Thyroid gland (tissue), 4 donors: ENCODE results near the gene HECTD4. TPM values are rescaled to one million over a fixed set of nuclear protein-coding genes. Genes with fewer than 3 reads are reported as not detected.

Experiments
- DNase-seq, 2 donors: peaks; one replicate each; pipeline ENCODE4 v3.0.0-alpha.2; 2019
- H3K27ac ChIP-seq, 3 donors: fragments of 200-600 bp; sonication (generic); 1 replicate in 2 of 3; 2 replicates in 1 of 3; pipeline ENCODE4 v1.5.1; 2016 to 2019; ENCODE audit warnings: mild to moderate bottlenecking in 1 of 3, moderate library complexity in 1 of 3
- H3K27me3 ChIP-seq: fragments of 200-600 bp; sonication (generic); one replicate; pipeline ENCODE4 v1.5.1; 2019
- H3K36me3 ChIP-seq, 2 donors: fragments of 200-600 bp; sonication (generic); one replicate each; pipeline ENCODE4 v1.5.1; 2016 to 2019
- H3K4me1 ChIP-seq, 2 donors: fragments of 200-600 bp; sonication (generic); one replicate each; pipeline ENCODE4 v1.5.1; 2017 to 2019
- H3K4me3 ChIP-seq, 3 donors: fragments of 200-600 bp; sonication (generic); replicated peaks in 1 of 3; 1 replicate in 2 of 3; 2 replicates in 1 of 3; pipeline ENCODE4 v1.5.1; 2016; ENCODE audit warnings: mild to moderate bottlenecking in 1 of 3
- H3K9me3 ChIP-seq: fragments of 200-600 bp; sonication (generic); one replicate; pipeline ENCODE4 v1.5.1; 2017
- CTCF ChIP-seq, 6 experiments: fragments of 200-600 bp in 3 of 6; fragments of 450-650 bp in 3 of 6; sonication (generic) in 3 of 6; IDR thresholded peaks; one replicate each; pipeline ENCODE4 v1.5.1; 2016 to 2019; ENCODE audit warnings: antibody characterized with exemption in 6 of 6, mild to moderate bottlenecking in 2 of 6, inconsistent platforms in 1 of 6, moderate library complexity in 1 of 6
- POLR2A ChIP-seq, 2 donors: fragments of 450-650 bp; IDR thresholded peaks; one replicate each; pipeline ENCODE4 v1.6.1; 2017; ENCODE audit warnings: antibody characterized with exemption in 2 of 2, mild to moderate bottlenecking in 2 of 2, moderate library complexity in 1 of 2
- WGBS, 2 donors: methylation state at CpG; one replicate each; pipeline ENCODE4 v1.1.5; 2017; 5-methylcytosine and 5-hydroxymethylcytosine counted together
- intact Hi-C: fragments of 100-400 bp; cut with DNase I; formaldehyde crosslinking; loops from one replicate; pipeline ENCODE4 v1.15.1; 2023
- total RNA-seq, 4 donors: library from RNA; depleted of rRNA; stranded (reverse); fragments of >200 nt; gene quantifications; one replicate each; pipeline ENCODE4 v1.2.3, GENCODE V29; 2016

HECTD4 gene
- total RNA-seq, 4 donors from 2014 or later, result 68.5 to 115 (median 79.6) TPM

- peaks cover 8 to 16% of the 10 kb centered on the region in 2 donors for H3K36me3 ChIP-seq
- no peaks in the 10 kb centered on the region for H3K4me1 ChIP-seq
- no peak overlapping the region for H3K27ac ChIP-seq
- TF ChIP-seq CTCF (IDR thresholded peaks at IDR 0.05) (no peak), POLR2A (IDR thresholded peaks at IDR 0.05) (no peak)
- H3K4me3 ChIP-seq, result no peak overlapping the region
- DNase-seq, result no peak
- intact Hi-C loops, result no loop called here
- H3K9me3 ChIP-seq, result no peaks in the 10 kb centered on the region
- 73 to 97% methylated on average over 3 of the region's 3 CpGs for WGBS, 2 donors
- no peaks in the 10 kb centered on the region for H3K27me3 ChIP-seq
These were observed 106.4 kb downstream of the HECTD4 start for GRCh38 chr12:112275836-112276235.

GRCh38 chr12:112275207-112275606 is 107.0 kb downstream of the HECTD4 start:
- Histone ChIP-seq H3K27ac (no peak overlapping the region), H3K36me3 (peaks cover 14 to 16% of the 10 kb centered on the region in 2 donors), H3K27me3 (no peaks in the 10 kb centered on the region), H3K4me1 (no peaks in the 10 kb centered on the region), H3K9me3 (no peaks in the 10 kb centered on the region), H3K4me3 (no peak overlapping the region)
- intact Hi-C loops, result no loop called here
- WGBS, 2 donors, result 98 to 99% methylated on average over 2 of the region's 2 CpGs
- no peak for DNase-seq
- TF ChIP-seq POLR2A (IDR thresholded peaks at IDR 0.05) (no peak), CTCF (IDR thresholded peaks at IDR 0.05) (no peak)

- Histone ChIP-seq H3K4me1 (no peaks in the 10 kb centered on the region), H3K4me3 (no peak overlapping the region), H3K27me3 (no peaks in the 10 kb centered on the region), H3K27ac (no peak overlapping the region), H3K36me3 (peaks cover 30 to 34% of the 10 kb centered on the region in 2 donors), H3K9me3 (no peaks in the 10 kb centered on the region)
- DNase-seq, result no peak
- TF ChIP-seq POLR2A (IDR thresholded peaks at IDR 0.05) (no peak), CTCF (IDR thresholded peaks at IDR 0.05) (no peak)
- 87 to 93% methylated on average over 1 of the region's 1 CpG for WGBS, 2 donors
- intact Hi-C loops, result no loop called here
These were observed 111.6 kb downstream of the HECTD4 start for GRCh38 chr12:112270673-112271072.

GRCh38 chr12:112266473-112266872 is 115.8 kb downstream of the HECTD4 start:
- DNase-seq, result no peak
- Histone ChIP-seq H3K4me1 (no peaks in the 10 kb centered on the region), H3K27ac (no peak overlapping the region), H3K9me3 (no peaks in the 10 kb centered on the region), H3K36me3 (peaks cover 27 to 33% of the 10 kb centered on the region in 2 donors), H3K27me3 (no peaks in the 10 kb centered on the region), H3K4me3 (no peak overlapping the region)
- 97 to 100% methylated on average over 2 of the region's 2 CpGs for WGBS, 2 donors
- TF ChIP-seq CTCF (IDR thresholded peaks at IDR 0.05) (no peak), POLR2A (IDR thresholded peaks at IDR 0.05) (no peak)
- intact Hi-C loops, result no loop called here

GRCh38 chr12:112261559-112261958 is 120.7 kb downstream of the HECTD4 start:
- TF ChIP-seq CTCF (IDR thresholded peaks at IDR 0.05), result peak in 1 of 6 experiments; percentile 12
- no peak for TF ChIP-seq POLR2A (IDR thresholded peaks at IDR 0.05)
- intact Hi-C loops, result no loop called here
- peaks cover 17 to 26% of the 10 kb centered on the region in 2 donors for H3K36me3 ChIP-seq
- DNase-seq, result peak in 1 of 2 donors; percentile 9
- no peak overlapping the region for H3K4me3 ChIP-seq
- H3K27ac ChIP-seq, result no peak overlapping the region
- no peaks in the 10 kb centered on the region for H3K9me3 ChIP-seq
- H3K4me1 ChIP-seq, result no peaks in the 10 kb centered on the region
- 98 to 99% methylated on average over 3 of the region's 3 CpGs for WGBS, 2 donors
- no peaks in the 10 kb centered on the region for H3K27me3 ChIP-seq
